Esophagus muscularis mucosa (tissue), 4 donors: Measurements from ENCODE around the gene SCYGR6. TPM values are rescaled to one million over a fixed set of nuclear protein-coding genes. Genes with fewer than 3 reads are reported as not detected.
"Not testable (repeated sequence)": the region's sequence is repeated elsewhere in the genome, so short reads cannot be mapped to it uniquely, and the experiment has no call there.

Experiments used
- DNase-seq: peaks from one replicate; pipeline ENCODE4 v3.0.0-alpha.2; 2017; ENCODE audit errors: extremely low spot score
- H3K27ac ChIP-seq, 4 donors: fragments of 200-600 bp; sonication (generic); replicated peaks in 1 of 4; 1 replicate in 3 of 4; 2 replicates in 1 of 4; pipeline ENCODE4 v1.5.1; 2016 to 2019; ENCODE audit warnings: mild to moderate bottlenecking in 1 of 4
- H3K27me3 ChIP-seq, 4 donors: fragments of 200-600 bp; sonication (generic); one replicate each; pipeline versions ENCODE4 v1.5.1 to v1.6.0; 2016 to 2019
- H3K36me3 ChIP-seq, 4 donors: fragments of 200-600 bp; sonication (generic); one replicate each; pipeline ENCODE4 v1.5.1; 2016 to 2019
- H3K4me1 ChIP-seq, 4 donors: fragments of 200-600 bp; sonication (generic); one replicate each; pipeline ENCODE4 v1.5.1; 2016 to 2019
- H3K4me3 ChIP-seq, 4 donors: fragments of 200-600 bp; sonication (generic); 1 replicate in 2 of 4; 2 replicates in 2 of 4; pipeline ENCODE4 v1.5.1; 2016 to 2019; ENCODE audit warnings: mild to moderate bottlenecking in 4 of 4, moderate library complexity in 1 of 4
- H3K9me3 ChIP-seq, 4 donors: fragments of 200-600 bp; sonication (generic); 1 replicate in 3 of 4; 2 replicates in 1 of 4; pipeline ENCODE4 v1.5.1; 2016 to 2019
- EP300 ChIP-seq: sonication (generic); formaldehyde crosslinking; IDR thresholded peaks from one replicate; pipeline ENCODE4 v1.6.1; 2017; ENCODE audit warnings: antibody characterized with exemption
- POLR2A ChIP-seq: fragments of 450-650 bp; IDR thresholded peaks from one replicate; pipeline ENCODE4 v1.6.1; 2017; ENCODE audit warnings: antibody characterized with exemption, moderate library complexity, mild to moderate bottlenecking, low read depth
- POLR2AphosphoS5 ChIP-seq, 2 donors: sonication (generic); formaldehyde crosslinking; IDR thresholded peaks; one replicate each; pipeline ENCODE4 v1.6.1; 2017; ENCODE audit warnings: antibody characterized with exemption in 2 of 2
- WGBS: methylation state at CpG from one replicate; pipeline ENCODE4 v1.1.5; 2018; 5-methylcytosine and 5-hydroxymethylcytosine counted together
- intact Hi-C: fragments of 100-400 bp; cut with DNase I; formaldehyde crosslinking; loops from one replicate; pipeline ENCODE4 v1.15.1; 2023
- total RNA-seq, 4 donors: library from RNA; depleted of rRNA; stranded (reverse); fragments of >200 nt; gene quantifications; one replicate each; pipeline versions ENCODE4 v1.1.0 to v1.2.1, GENCODE V29; 2016
- TF ChIP-seq, protein P1 (sequence below), 3 experiments: fragments of 200-600 bp in 2 of 3; fragments of 450-650 bp in 1 of 3; sonication (generic) in 2 of 3; IDR thresholded peaks; one replicate each; pipeline ENCODE4 v1.5.1; 2017 to 2019; ENCODE audit warnings: antibody characterized with exemption in 3 of 3, mild to moderate bottlenecking in 2 of 3, moderate library complexity in 1 of 3

Gene SCYGR6
- total RNA-seq, 4 donors from 2014 or later = not detected

DNA sequence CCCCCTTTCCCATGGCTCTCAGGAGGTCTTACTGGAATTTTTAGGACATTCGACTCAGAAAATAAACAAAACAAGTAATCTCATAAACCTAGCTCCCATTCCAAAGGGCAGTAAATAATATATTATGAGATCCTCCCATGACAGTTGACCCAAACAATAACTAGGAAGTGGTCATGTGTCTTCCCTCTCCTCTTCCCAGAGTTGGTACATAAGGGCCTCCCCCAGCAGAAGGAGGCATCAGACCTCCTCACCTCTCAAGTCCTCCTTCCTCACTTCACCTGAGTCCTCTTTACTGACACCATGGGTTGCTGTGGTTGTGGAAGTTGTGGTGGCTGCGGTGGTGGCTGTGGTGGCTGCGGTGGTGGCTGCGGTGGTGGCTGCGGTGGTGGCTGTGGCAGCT lies 3.5 kb upstream of the SCYGR6 start, which contains the start of gene SCYGR7:
Gene SCYGR7 (plus strand): TSS at position 301 of the 400 bp plus-strand sequence. CDS start 0 bp downstream, at position 301.
- no peak within 1 kb of the TSS for H3K27ac ChIP-seq
- no peaks in the 10 kb centered on the region for H3K27me3 ChIP-seq
- no peak for DNase-seq
- H3K4me3 ChIP-seq = no peak within 1 kb of the TSS
- TF ChIP-seq POLR2A = no peak
- no peak for TF ChIP-seq EP300
- TF ChIP-seq POLR2AphosphoS5 (IDR thresholded peaks at IDR 0.05) = no peak
- TF ChIP-seq, protein P1, sequence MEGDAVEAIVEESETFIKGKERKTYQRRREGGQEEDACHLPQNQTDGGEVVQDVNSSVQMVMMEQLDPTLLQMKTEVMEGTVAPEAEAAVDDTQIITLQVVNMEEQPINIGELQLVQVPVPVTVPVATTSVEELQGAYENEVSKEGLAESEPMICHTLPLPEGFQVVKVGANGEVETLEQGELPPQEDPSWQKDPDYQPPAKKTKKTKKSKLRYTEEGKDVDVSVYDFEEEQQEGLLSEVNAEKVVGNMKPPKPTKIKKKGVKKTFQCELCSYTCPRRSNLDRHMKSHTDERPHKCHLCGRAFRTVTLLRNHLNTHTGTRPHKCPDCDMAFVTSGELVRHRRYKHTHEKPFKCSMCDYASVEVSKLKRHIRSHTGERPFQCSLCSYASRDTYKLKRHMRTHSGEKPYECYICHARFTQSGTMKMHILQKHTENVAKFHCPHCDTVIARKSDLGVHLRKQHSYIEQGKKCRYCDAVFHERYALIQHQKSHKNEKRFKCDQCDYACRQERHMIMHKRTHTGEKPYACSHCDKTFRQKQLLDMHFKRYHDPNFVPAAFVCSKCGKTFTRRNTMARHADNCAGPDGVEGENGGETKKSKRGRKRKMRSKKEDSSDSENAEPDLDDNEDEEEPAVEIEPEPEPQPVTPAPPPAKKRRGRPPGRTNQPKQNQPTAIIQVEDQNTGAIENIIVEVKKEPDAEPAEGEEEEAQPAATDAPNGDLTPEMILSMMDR (IDR thresholded peaks at IDR 0.05) = no peak
- intact Hi-C loops = no loop called here
- no peaks in the 10 kb centered on the region for H3K9me3 ChIP-seq
- no peaks in the 10 kb centered on the region for H3K4me1 ChIP-seq
- 68% methylated on average over 1 of the region's 5 CpGs for WGBS
- no peaks in the 10 kb centered on the region for H3K36me3 ChIP-seq

DNA sequence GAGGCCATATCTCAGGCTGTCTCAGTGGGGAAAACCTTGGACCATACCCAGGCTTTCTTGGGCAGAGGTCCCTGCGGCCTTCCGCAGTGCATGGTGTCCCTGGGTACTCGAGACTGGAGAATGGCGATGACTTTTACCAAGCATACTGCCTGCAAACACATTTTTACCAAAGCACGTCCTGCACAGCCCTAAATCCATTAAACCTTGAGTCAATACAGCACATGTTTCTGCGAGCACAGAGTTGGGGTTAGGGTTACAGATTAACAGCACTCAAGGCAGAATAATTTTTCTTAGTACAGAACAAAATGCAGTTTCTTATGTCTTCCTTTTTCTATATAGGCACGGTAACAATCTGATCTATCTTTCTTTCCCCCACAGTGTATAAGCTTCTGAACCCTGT lies 1.7 kb downstream of the SCYGR6 start:
- DNase-seq, intact Hi-C loops, H3K27me3 ChIP-seq, H3K27ac ChIP-seq, H3K36me3 ChIP-seq, H3K9me3 ChIP-seq, H3K4me3 ChIP-seq: not testable (repeated sequence)
- H3K4me1 ChIP-seq = peaks cover 0 to 13% (median 12%) of the 10 kb centered on the region in 4 donors
- 89% methylated on average over 7 of the region's 7 CpGs for WGBS

DNA sequence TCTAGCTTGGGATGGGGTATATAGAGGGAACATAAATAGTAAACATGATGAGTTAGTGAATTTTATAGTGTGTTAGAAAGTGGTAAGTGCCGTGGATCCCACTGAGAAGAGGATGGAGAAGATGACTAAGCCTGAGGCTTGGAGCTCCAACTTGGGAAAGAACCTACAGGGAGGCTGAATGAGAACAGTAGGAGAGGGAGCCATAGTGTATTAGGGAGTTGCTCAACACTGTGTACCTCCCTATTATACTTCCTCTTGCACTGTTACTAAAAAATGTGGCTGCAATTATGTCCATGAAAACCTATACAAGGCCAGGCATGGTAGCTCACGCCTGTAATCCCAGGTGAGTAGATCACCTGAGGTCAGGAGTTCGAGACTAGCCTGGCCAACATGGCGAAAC lies 3.9 kb downstream of the SCYGR6 start:
- H3K9me3 ChIP-seq = no peaks in the 10 kb centered on the region
- TF ChIP-seq EP300 = no peak
- TF ChIP-seq POLR2A = no peak
- TF ChIP-seq, protein P1 (IDR thresholded peaks at IDR 0.05) = no peak
- TF ChIP-seq POLR2AphosphoS5 (IDR thresholded peaks at IDR 0.05) = no peak
- H3K27ac ChIP-seq = no peak overlapping the region
- intact Hi-C loops = no loop called here
- no peak for DNase-seq
- 87% methylated on average over 4 of the region's 4 CpGs for WGBS
- H3K4me1 ChIP-seq = peaks cover 0 to 22% (median 19%) of the 10 kb centered on the region in 4 donors
- H3K4me3 ChIP-seq = no peak overlapping the region
- no peaks in the 10 kb centered on the region for H3K36me3 ChIP-seq
- H3K27me3 ChIP-seq = no peaks in the 10 kb centered on the region

DNA sequence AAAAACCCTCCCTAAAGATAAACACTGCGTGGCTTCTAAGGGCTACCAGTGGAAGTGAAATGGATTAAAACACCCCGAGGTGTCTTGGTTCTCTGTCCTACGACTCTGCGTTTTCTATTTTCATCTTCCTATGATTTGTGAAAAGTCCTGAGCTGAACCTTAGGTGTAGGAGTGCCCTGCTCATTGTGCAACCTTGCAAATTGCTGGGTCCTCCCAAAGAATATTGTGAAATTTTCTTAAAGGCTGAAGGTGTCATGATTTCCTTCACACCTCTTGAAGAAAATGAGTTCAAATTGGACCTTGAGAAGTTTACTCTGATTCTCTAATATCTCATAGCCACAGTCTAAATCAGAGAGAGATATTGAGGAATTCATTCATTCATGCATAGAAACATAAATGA lies 4.9 kb downstream of the SCYGR6 start:
- no peak for TF ChIP-seq EP300
- TF ChIP-seq POLR2A = no peak
- no peak for TF ChIP-seq POLR2AphosphoS5 (IDR thresholded peaks at IDR 0.05)
- TF ChIP-seq, protein P1 (IDR thresholded peaks at IDR 0.05) = no peak
- intact Hi-C loops = loop anchor here (5.0 kb wide), 1 partner anchor 62 kb away; no protein-coding TSS in a partner anchor
- Histone ChIP-seq H3K27ac (no peak overlapping the region), H3K9me3 (no peaks in the 10 kb centered on the region), H3K4me1 (peaks cover 0 to 22% (median 19%) of the 10 kb centered on the region in 4 donors), H3K4me3 (no peak overlapping the region), H3K27me3 (no peaks in the 10 kb centered on the region), H3K36me3 (no peaks in the 10 kb centered on the region)
- 95% methylated on average over 4 of the region's 4 CpGs for WGBS
- DNase-seq = no peak

DNA sequence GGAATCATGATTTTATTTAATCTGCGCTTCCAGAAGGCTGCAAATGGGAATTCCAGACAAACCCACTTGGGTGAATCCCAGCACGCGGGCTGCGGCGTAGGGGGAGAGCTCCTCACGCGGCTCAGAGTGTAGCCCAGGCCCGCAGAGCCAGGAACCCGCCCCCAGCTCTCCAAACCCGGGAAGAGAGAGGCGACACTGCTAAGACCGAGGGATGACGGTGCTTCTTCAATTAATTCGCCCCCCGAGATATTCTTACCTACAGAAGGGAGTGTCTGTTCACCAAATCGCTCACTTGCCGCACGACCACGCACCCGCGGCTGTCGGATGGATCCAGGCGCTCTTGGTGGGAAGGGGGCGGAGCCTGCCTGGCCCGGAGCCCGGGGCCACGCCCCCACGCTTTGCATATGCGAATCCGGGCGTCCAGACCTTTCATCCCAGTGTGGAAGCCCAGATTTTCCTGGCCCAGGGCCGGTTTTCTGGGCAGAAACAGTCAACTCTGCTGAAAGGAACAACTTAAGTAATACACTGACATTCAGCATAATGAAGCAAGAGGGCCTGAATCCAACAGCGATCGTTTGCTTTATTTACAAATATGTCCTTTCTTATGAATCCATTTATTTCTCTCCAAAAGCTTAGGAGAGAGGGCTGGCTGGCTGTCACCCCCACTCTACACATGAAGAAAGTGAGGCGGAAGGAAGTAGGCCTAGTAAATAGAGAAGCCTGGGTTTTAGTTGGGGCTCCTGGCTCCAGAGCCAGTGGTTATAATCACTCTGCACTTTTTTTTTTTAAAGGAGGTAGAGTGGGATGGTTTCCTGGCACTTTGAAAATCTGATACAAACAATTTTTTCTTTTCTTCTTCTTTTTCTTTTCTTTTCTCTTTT lies 6.6 kb downstream of the SCYGR6 start, which contains the start of gene SLC19A3:
Gene SLC19A3 (minus strand): TSS at position 342 of the 881 bp plus-strand sequence. CDS start 15,710 bp downstream, outside the sequence.
- H3K27me3 ChIP-seq = no peaks in the 10 kb centered on the region
- H3K4me3 ChIP-seq = peak within 1 kb of the TSS; percentile 51 to 58 (median 52)
- intact Hi-C loops = loop anchor here (5.0 kb wide), 1 partner anchor 61 kb away; no protein-coding TSS in a partner anchor
- H3K9me3 ChIP-seq = no peaks in the 10 kb centered on the region
- H3K27ac ChIP-seq = peak within 1 kb of the TSS; percentile 58 to 80 (median 65)
- TF ChIP-seq EP300 (no peak), POLR2AphosphoS5 (IDR thresholded peaks at IDR 0.05) (peak; percentile 32 to 37)
- no peaks in the 10 kb centered on the region for H3K36me3 ChIP-seq
- DNase-seq = peak; percentile 93
- peaks cover 0 to 22% (median 19%) of the 10 kb centered on the region in 4 donors for H3K4me1 ChIP-seq
- WGBS = 4% methylated on average over 27 of the region's 35 CpGs
